NB4 (cell line): Measurements from ENCODE around the gene GBGT1.

Source experiments
- DNase-seq: peaks from one replicate; pipeline ENCODE4 v3.0.0; 2010; ENCODE audit warnings: low read depth
- H3K4me3 ChIP-seq: one replicate; pipeline ENCODE4 v1.5.1; 2011; ENCODE audit warnings: mild to moderate bottlenecking, low read depth, low read length, moderate library complexity
- CTCF ChIP-seq: IDR thresholded peaks from one replicate; pipeline ENCODE4 v1.5.1; 2012; ENCODE audit warnings: low read depth, low read length
- MAX ChIP-seq: IDR thresholded peaks from 2 replicates; pipeline ENCODE4 v1.6.1; 2011; ENCODE audit warnings: low read depth, low read length
- MYC ChIP-seq: IDR thresholded peaks from 2 replicates; pipeline ENCODE4 v1.6.1; 2011; ENCODE audit warnings: low read depth, low read length
- POLR2A ChIP-seq: IDR thresholded peaks from 2 replicates; pipeline ENCODE4 v1.6.1; 2011; ENCODE audit warnings: mild to moderate bottlenecking; ENCODE audit not compliant: insufficient read length; ENCODE audit errors: extremely low read depth

Gene GBGT1

GRCh38 chr9:133117271-133118178 is 46.2 kb downstream of the GBGT1 start:
- no peak for TF ChIP-seq MAX
- no peak for TF ChIP-seq MYC
- TF ChIP-seq CTCF = no peak
- TF ChIP-seq POLR2A = no peak
- H3K4me3 ChIP-seq = no peak overlapping the region
- no peak for DNase-seq

GRCh38 chr9:133116346-133117231 is 47.1 kb downstream of the GBGT1 start:
- TF ChIP-seq MYC (no peak), MAX (no peak), POLR2A (no peak), CTCF (no peak)
- no peak for DNase-seq
- no peak overlapping the region for H3K4me3 ChIP-seq

DNA sequence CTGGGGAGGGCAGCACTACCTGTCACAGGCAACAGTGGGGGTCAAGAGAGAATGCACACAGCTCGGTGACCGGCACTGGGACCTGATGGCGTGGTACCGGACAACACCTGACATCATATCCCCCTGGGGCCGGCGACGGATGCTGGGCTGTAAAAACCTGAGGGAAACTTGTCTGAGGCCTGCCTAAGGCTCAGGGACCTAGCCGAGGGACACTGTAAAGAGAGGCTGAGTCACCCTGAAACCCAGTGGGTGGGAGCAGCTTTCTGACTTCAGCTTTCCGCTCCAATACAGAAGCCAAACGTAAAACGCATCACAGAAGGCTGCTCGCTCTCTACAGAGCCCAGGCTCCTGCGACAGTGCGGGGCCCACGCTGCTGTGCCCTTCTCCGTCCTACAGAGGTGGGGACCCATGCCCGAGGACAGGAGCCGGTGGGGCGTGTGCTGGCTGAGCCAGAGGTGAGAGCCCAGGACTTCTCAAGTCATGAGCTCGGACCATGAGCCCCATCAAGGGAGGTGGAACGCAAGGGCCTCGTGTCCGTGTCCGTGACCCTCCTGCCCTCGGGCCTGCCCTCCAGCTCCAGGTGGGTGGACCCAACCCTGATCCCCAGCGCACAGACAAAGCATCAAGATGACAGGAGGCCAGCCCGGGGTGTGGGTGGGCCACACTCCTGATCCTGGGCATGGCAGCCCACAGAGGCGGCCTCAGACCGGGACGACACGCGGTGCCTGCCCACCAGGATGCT is 47.9 kb downstream of the GBGT1 start:
- no peak for DNase-seq
- TF ChIP-seq MYC = no peak
- TF ChIP-seq MAX = no peak
- TF ChIP-seq CTCF = no peak
- no peak for TF ChIP-seq POLR2A

GRCh38 chr9:133114886-133115603 is 48.7 kb downstream of the GBGT1 start:
- H3K4me3 ChIP-seq = no peak overlapping the region
- TF ChIP-seq CTCF (no peak), MAX (no peak), MYC (no peak), POLR2A (no peak)
- no peak for DNase-seq

More for the DNA sequence above, 47.9 kb downstream of the GBGT1 start:
- no peak overlapping the region for H3K4me3 ChIP-seq
